Tibial artery (tissue), 4 donors: ENCODE data around the gene SATB2.

Experiments used
- DNase-seq, 2 donors: peaks; one replicate each; pipeline ENCODE4 v3.0.0-alpha.2; 2019
- H3K27ac ChIP-seq, 2 donors: fragments of 200-600 bp; sonication (generic) in 1 of 2; 1 replicate in 1 of 2; 2 replicates in 1 of 2; pipeline ENCODE4 v1.5.1; 2018 to 2019; ENCODE audit warnings: mild to moderate bottlenecking in 1 of 2
- H3K27me3 ChIP-seq, 2 donors: fragments of 200-600 bp; sonication (generic) in 1 of 2; one replicate each; pipeline versions ENCODE4 v1.5.1 to v1.6.0; 2016 to 2019
- H3K36me3 ChIP-seq, 3 donors: fragments of 200-600 bp; sonication (generic) in 2 of 3; one replicate each; pipeline ENCODE4 v1.5.1; 2016 to 2019; ENCODE audit warnings: mild to moderate bottlenecking in 2 of 3
- H3K4me1 ChIP-seq, 4 donors: fragments of 200-600 bp; sonication (generic) in 2 of 4; 1 replicate in 3 of 4; 2 replicates in 1 of 4; pipeline ENCODE4 v1.5.1; 2016 to 2019
- H3K4me3 ChIP-seq, 2 donors: fragments of 200-600 bp; sonication (generic) in 1 of 2; 1 replicate in 1 of 2; 2 replicates in 1 of 2; pipeline ENCODE4 v1.5.1; 2018 to 2019; ENCODE audit warnings: mild to moderate bottlenecking in 2 of 2
- H3K9me3 ChIP-seq, 3 donors: fragments of 200-600 bp; sonication (generic) in 1 of 3; one replicate each; pipeline ENCODE4 v1.5.1; 2016 to 2019
- CTCF ChIP-seq, 2 experiments: fragments of 200-600 bp in 1 of 2; fragments of 450-650 bp in 1 of 2; IDR thresholded peaks; one replicate each; pipeline ENCODE4 v1.5.1; 2017 to 2019; ENCODE audit warnings: antibody characterized with exemption in 2 of 2, mild to moderate bottlenecking in 1 of 2, moderate library complexity in 1 of 2
- intact Hi-C: fragments of 100-400 bp; cut with DNase I; formaldehyde crosslinking; loops from one replicate; pipeline ENCODE4 v1.15.0; 2023; ENCODE audit warnings: low total_unique reads

The SATB2 gene

DNA sequence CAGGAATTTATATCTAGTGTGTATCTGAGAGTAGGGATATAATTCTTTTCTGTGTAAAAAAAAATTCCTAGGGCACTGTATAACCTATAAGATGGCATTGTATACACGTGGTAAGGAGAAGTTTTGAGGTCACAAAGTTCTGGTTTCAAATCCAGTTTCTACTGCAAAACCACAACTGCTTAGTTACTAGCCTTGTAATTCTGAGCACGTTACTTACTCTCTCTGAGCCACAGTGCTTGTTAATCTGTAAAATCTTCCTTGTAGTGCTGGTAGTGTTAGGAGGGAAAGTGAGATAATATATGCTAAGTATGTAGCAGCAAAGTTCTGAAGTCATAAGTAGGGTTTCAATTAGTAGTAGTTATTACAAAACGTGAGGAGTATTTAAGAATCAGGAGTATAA is 175.4 kb downstream of the SATB2 start:
- Histone ChIP-seq H3K4me3 (no peak overlapping the region), H3K9me3 (no peaks in the 10 kb centered on the region), H3K27ac (no peak overlapping the region), H3K27me3 (no peaks in the 10 kb centered on the region), H3K4me1 (no peaks in the 10 kb centered on the region), H3K36me3 (no peaks in the 10 kb centered on the region)
- no peak for TF ChIP-seq CTCF (IDR thresholded peaks at IDR 0.05)
- intact Hi-C loops: no loop called here
- no peak for DNase-seq

DNA sequence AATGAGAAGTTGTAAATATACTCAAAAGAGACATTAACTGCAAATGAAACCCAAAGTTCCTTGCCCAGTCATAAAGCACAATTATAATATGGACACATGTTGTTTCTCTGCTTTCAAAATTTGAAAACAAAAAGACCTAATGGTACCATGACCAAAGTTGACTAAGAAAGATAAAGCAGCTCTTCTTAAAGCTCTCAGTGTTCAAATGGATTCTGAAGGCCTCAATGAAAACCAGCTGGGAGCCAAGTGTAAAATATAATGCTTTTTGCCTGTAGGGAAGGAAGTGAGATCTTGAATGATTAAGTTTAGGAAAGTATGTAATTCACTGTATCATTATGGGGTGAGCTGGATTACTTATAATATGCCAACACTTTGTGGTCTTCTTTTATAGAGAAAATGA is 178.6 kb downstream of the SATB2 start:
- intact Hi-C loops: no loop called here
- DNase-seq: no peak
- no peak for TF ChIP-seq CTCF (IDR thresholded peaks at IDR 0.05)
- no peaks in the 10 kb centered on the region for H3K27me3 ChIP-seq
- no peak overlapping the region for H3K27ac ChIP-seq
- H3K9me3 ChIP-seq: no peaks in the 10 kb centered on the region
- no peak overlapping the region for H3K4me3 ChIP-seq
- H3K36me3 ChIP-seq: no peaks in the 10 kb centered on the region
- H3K4me1 ChIP-seq: no peaks in the 10 kb centered on the region

DNA sequence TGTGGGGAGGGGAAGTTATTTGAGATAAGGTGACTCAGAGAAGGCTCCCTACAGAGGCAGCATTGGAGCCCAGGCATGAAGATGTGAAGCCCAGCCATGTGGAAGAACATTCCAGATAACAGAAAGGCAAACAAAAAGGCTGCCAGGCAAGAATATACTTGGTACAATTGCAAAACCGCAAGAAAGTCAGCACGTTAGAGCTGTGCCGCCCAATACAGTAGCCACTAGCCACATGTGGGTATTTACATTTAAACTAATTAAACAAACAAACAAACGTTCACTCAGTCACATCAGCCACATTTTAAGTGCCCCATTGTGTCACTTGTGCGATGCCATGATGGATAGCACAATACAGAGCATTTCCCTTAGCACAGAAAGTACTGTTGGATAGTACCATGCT is 179.6 kb downstream of the SATB2 start:
- H3K4me3 ChIP-seq: no peak overlapping the region
- intact Hi-C loops: no loop called here
- no peaks in the 10 kb centered on the region for H3K36me3 ChIP-seq
- no peaks in the 10 kb centered on the region for H3K27me3 ChIP-seq
- H3K9me3 ChIP-seq: no peaks in the 10 kb centered on the region
- H3K27ac ChIP-seq: no peak overlapping the region
- no peak for DNase-seq
- no peak for TF ChIP-seq CTCF (IDR thresholded peaks at IDR 0.05)
- no peaks in the 10 kb centered on the region for H3K4me1 ChIP-seq

GRCh38 chr2:199273042-199273511 is 184.7 kb downstream of the SATB2 start:
- Histone ChIP-seq H3K27ac (no peak overlapping the region), H3K4me3 (no peak overlapping the region), H3K4me1 (no peaks in the 10 kb centered on the region), H3K9me3 (no peaks in the 10 kb centered on the region), H3K36me3 (peaks cover 0 to 3% (median 0%) of the 10 kb centered on the region in 3 donors), H3K27me3 (no peaks in the 10 kb centered on the region)
- no peak for DNase-seq
- TF ChIP-seq CTCF (IDR thresholded peaks at IDR 0.05): no peak
- intact Hi-C loops: no loop called here

DNA sequence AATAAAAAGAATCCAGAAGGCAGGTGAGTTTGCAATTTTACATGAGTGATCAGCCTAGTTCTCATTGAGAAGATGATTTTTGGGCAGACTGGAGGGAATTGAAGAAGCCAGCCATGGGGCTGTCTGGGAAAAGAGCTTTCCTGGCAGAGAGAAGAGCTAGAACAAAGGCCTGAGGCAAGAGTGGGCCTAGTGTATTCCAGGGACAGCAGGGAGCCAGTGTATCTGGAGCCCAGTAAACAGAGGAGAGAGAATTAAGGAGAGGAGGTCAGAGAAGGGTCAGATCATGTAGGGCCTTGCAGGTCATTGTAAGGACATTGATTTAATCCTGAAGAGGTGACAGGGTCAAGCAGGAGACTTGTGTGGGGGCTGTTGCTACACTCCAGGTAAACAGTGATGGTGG is 195.8 kb downstream of the SATB2 start:
- Histone ChIP-seq H3K27me3 (no peaks in the 10 kb centered on the region), H3K4me1 (no peaks in the 10 kb centered on the region), H3K9me3 (peaks cover 0 to 18% (median 6%) of the 10 kb centered on the region in 3 donors), H3K36me3 (no peaks in the 10 kb centered on the region), H3K27ac (no peak overlapping the region), H3K4me3 (no peak overlapping the region)
- no peak for DNase-seq
- intact Hi-C loops: no loop called here
- no peak for TF ChIP-seq CTCF (IDR thresholded peaks at IDR 0.05)

DNA sequence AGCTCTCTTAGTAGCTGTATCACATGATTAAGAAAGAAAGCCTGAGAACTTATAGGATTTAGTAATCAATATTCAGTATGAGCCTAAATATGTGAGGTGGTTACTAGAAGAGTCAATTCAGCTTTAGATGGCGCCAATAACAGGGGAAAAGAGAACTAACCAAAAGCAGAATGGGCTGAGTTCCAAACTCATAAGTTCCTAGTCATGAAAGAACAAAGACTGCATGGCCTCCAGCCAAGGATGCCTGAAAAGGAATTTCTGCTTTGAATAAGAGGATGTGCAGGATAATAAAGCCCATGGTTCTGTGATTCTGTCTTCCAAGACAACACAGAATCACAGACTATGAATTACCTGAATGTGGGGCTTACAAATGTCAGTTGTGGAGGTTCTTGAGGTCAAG is 196.5 kb downstream of the SATB2 start:
- no peaks in the 10 kb centered on the region for H3K27me3 ChIP-seq
- intact Hi-C loops: no loop called here
- no peak for DNase-seq
- peaks cover 0 to 18% (median 6%) of the 10 kb centered on the region in 3 donors for H3K9me3 ChIP-seq
- H3K4me3 ChIP-seq: no peak overlapping the region
- no peak for TF ChIP-seq CTCF (IDR thresholded peaks at IDR 0.05)
- no peak overlapping the region for H3K27ac ChIP-seq
- H3K36me3 ChIP-seq: no peaks in the 10 kb centered on the region
- H3K4me1 ChIP-seq: no peaks in the 10 kb centered on the region
